CD14-positive monocyte (primary cell): ENCODE data around the gene SLC24A5. TPM values are rescaled to one million over a fixed set of nuclear protein-coding genes. Genes with fewer than 3 reads are reported as not detected.

ENCODE experiments used
- DNase-seq, 3 donors: peaks; one replicate each; pipeline ENCODE4 v3.0.0-alpha.2; 2011 to 2022
- H2AFZ ChIP-seq: 2 replicates; pipeline ENCODE4 v1.6.0; 2012; ENCODE audit warnings: mild to moderate bottlenecking, low read depth, low read length, inconsistent platforms; ENCODE audit not compliant: insufficient read depth, poor library complexity, severe bottlenecking
- H3K27ac ChIP-seq, 2 donors: 1 replicate in 1 of 2; 2 replicates in 1 of 2; pipeline ENCODE4 v1.5.1; 2012 to 2013; ENCODE audit warnings: low read length in 2 of 2, control low read depth in 1 of 2, inconsistent platforms in 1 of 2, low read depth in 1 of 2, mild to moderate bottlenecking in 1 of 2
- H3K27me3 ChIP-seq, 2 donors: one replicate each; pipeline versions ENCODE4 v1.6.0 to v1.6.1; 2011 to 2013; ENCODE audit warnings: low read length in 2 of 2; ENCODE audit not compliant: control insufficient read depth in 2 of 2, insufficient read depth in 2 of 2
- H3K36me3 ChIP-seq, 2 donors: replicated peaks in 1 of 2; 1 replicate in 1 of 2; 2 replicates in 1 of 2; pipeline versions ENCODE4 v1.5.1 to v1.6.1; 2012 to 2013; ENCODE audit warnings: low read length in 2 of 2, control low read depth in 1 of 2, inconsistent platforms in 1 of 2, mild to moderate bottlenecking in 1 of 2; ENCODE audit not compliant: insufficient read depth in 2 of 2, control insufficient read depth in 1 of 2
- H3K4me1 ChIP-seq, 2 donors: 1 replicate in 1 of 2; 2 replicates in 1 of 2; pipeline versions ENCODE4 v1.5.1 to v1.6.1; 2012 to 2013; ENCODE audit warnings: low read length in 2 of 2, control low read depth in 1 of 2, inconsistent platforms in 1 of 2, mild to moderate bottlenecking in 1 of 2, moderate library complexity in 1 of 2; ENCODE audit not compliant: insufficient read depth in 2 of 2, control insufficient read depth in 1 of 2
- H3K4me2 ChIP-seq: replicated peaks from 2 replicates; pipeline ENCODE3; 2012; ENCODE audit warnings: low read length, moderate library complexity, mild to moderate bottlenecking; ENCODE audit not compliant: poor library complexity, severe bottlenecking; ENCODE audit errors: extremely low read depth
- H3K4me3 ChIP-seq, 3 experiments: fragments of 200-600 bp in 1 of 3; sonication (generic) in 1 of 3; replicated peaks in 1 of 3; 1 replicate in 2 of 3; 2 replicates in 1 of 3; pipeline ENCODE4 v1.5.1; 2011 to 2013; ENCODE audit warnings: low read length in 3 of 3, mild to moderate bottlenecking in 3 of 3, control low read depth in 2 of 3, low read depth in 2 of 3, inconsistent platforms in 1 of 3, moderate library complexity in 1 of 3
- H3K79me2 ChIP-seq: 2 replicates; pipeline ENCODE4 v1.6.0; 2012; ENCODE audit warnings: mild to moderate bottlenecking, control low read depth, inconsistent platforms, low read length, moderate library complexity; ENCODE audit not compliant: insufficient read depth
- H3K9ac ChIP-seq: 2 replicates; pipeline ENCODE4 v1.6.0; 2017; ENCODE audit warnings: low read length, mild to moderate bottlenecking; ENCODE audit not compliant: insufficient read depth, poor library complexity, severe bottlenecking
- H3K9me3 ChIP-seq, 2 donors: replicated peaks in 1 of 2; 1 replicate in 1 of 2; 2 replicates in 1 of 2; pipeline versions ENCODE4 v1.5.1 to v1.6.1; 2012 to 2013; ENCODE audit warnings: low read length in 2 of 2, control low read depth in 1 of 2; ENCODE audit not compliant: control insufficient read depth in 1 of 2, insufficient read depth in 1 of 2
- H4K20me1 ChIP-seq: 2 replicates; pipeline ENCODE4 v1.6.0; 2012; ENCODE audit warnings: mild to moderate bottlenecking, low read length, control low read depth, moderate library complexity; ENCODE audit not compliant: insufficient read depth
- H3K27ac Mint-ChIP-seq, 7 donors: one replicate each; pipeline ENCODE4 v1.8.0; 2020; ENCODE audit warnings: mild to moderate bottlenecking in 7 of 7, mixed read lengths in 7 of 7, moderate library complexity in 6 of 7, inconsistent platforms in 2 of 7
- H3K27me3 Mint-ChIP-seq, 3 donors: one replicate each; pipeline ENCODE4 v1.8.0; 2021 to 2022; ENCODE audit warnings: low read depth in 3 of 3, mild to moderate bottlenecking in 3 of 3, mixed read lengths in 3 of 3, moderate library complexity in 3 of 3, inconsistent platforms in 1 of 3
- H3K36me3 Mint-ChIP-seq, 2 donors: one replicate each; pipeline ENCODE4 v1.8.0; 2020; ENCODE audit warnings: mixed read lengths in 2 of 2, inconsistent platforms in 1 of 2, mild to moderate bottlenecking in 1 of 2
- H3K4me1 Mint-ChIP-seq: one replicate; pipeline ENCODE4 v1.8.0; 2020; ENCODE audit warnings: mild to moderate bottlenecking, mixed read lengths
- H3K4me3 Mint-ChIP-seq, 2 donors: one replicate each; pipeline ENCODE4 v1.8.0; 2020; ENCODE audit warnings: mild to moderate bottlenecking in 2 of 2, mixed read lengths in 2 of 2, moderate library complexity in 1 of 2
- H3K9me3 Mint-ChIP-seq, 7 donors: one replicate each; pipeline ENCODE4 v1.8.0; 2020 to 2022; ENCODE audit warnings: mixed read lengths in 7 of 7, mild to moderate bottlenecking in 6 of 7, moderate library complexity in 6 of 7, inconsistent platforms in 2 of 7
- CTCF ChIP-seq: fragments of 200-600 bp; IDR thresholded peaks from one replicate; pipeline ENCODE4 v1.8.0; 2022; ENCODE audit warnings: antibody characterized with exemption, mild to moderate bottlenecking
- WGBS: methylation state at CpG from one replicate; pipeline ENCODE4 v1.1.5; 2013; ENCODE audit warnings: missing lambda C conversion rate; ENCODE audit not compliant: insufficient coverage; 5-methylcytosine and 5-hydroxymethylcytosine counted together
- intact Hi-C, 2 donors: fragments of 100-400 bp; cut with micrococcal nuclease; formaldehyde crosslinking; loops; one replicate each; pipeline versions ENCODE4 v1.15.0 to v1.15.1; 2023
- polyA plus RNA-seq, 3 donors: library from polyadenylated mRNA; depleted of rRNA in 1 of 3; unstranded in 2 of 3; stranded (reverse) in 1 of 3; fragments of 300-500 nt in 2 of 3; fragments of >200 nt in 1 of 3; fragmentation: Illumina TruSeq in 2 of 3; gene quantifications; 1 replicate in 2 of 3; 2 replicates in 1 of 3; pipeline ENCODE4 v1.2.3, GENCODE V29; 2012 to 2021

The SLC24A5 gene
- polyA plus RNA-seq, 3 donors, result not detected

- no peak overlapping the region for H3K4me3 Mint-ChIP-seq
- H3K9me3 Mint-ChIP-seq, result peaks cover 0 to 1% (median 0%) of the 10 kb centered on the region in 7 donors
- no peaks in the 10 kb centered on the region for H3K36me3 Mint-ChIP-seq
- no peaks in the 10 kb centered on the region for H3K4me1 ChIP-seq
- no peaks in the 10 kb centered on the region for H3K27me3 Mint-ChIP-seq
- no peak overlapping the region for H3K4me2 ChIP-seq
- no peaks in the 10 kb centered on the region for H3K79me2 ChIP-seq
- H3K4me3 ChIP-seq, result no peak overlapping the region
- H3K27me3 ChIP-seq, result no peaks in the 10 kb centered on the region
- no peaks in the 10 kb centered on the region for H3K4me1 Mint-ChIP-seq
- no peaks in the 10 kb centered on the region for H3K9me3 ChIP-seq
- no peak for DNase-seq
- intact Hi-C loops, result no loop called here
- no peak overlapping the region for H3K27ac ChIP-seq
- H4K20me1 ChIP-seq, result no peaks in the 10 kb centered on the region
- no peak overlapping the region for H3K9ac ChIP-seq
- no peaks in the 10 kb centered on the region for H3K36me3 ChIP-seq
- H2AFZ ChIP-seq, result no peak overlapping the region
- no peak for TF ChIP-seq CTCF
- WGBS, result no CpG with 5 or more reads among the region's 2 CpGs
- no peak overlapping the region for H3K27ac Mint-ChIP-seq
Measured at GRCh38 chr15:48153526-48153925, 32.7 kb downstream of the SLC24A5 start.

- H3K4me1 ChIP-seq, result no peaks in the 10 kb centered on the region
- H3K27me3 ChIP-seq, result no peaks in the 10 kb centered on the region
- no peaks in the 10 kb centered on the region for H3K79me2 ChIP-seq
- H3K27me3 Mint-ChIP-seq, result no peaks in the 10 kb centered on the region
- TF ChIP-seq CTCF, result no peak
- H3K9ac ChIP-seq, result no peak overlapping the region
- no peak overlapping the region for H3K4me3 Mint-ChIP-seq
- no CpG with 5 or more reads among the region's 3 CpGs for WGBS
- no peak overlapping the region for H3K27ac ChIP-seq
- no peak overlapping the region for H3K27ac Mint-ChIP-seq
- no peak for DNase-seq
- no peaks in the 10 kb centered on the region for H3K9me3 ChIP-seq
- H3K4me1 Mint-ChIP-seq, result no peaks in the 10 kb centered on the region
- no peaks in the 10 kb centered on the region for H3K36me3 Mint-ChIP-seq
- no peak overlapping the region for H2AFZ ChIP-seq
- no peaks in the 10 kb centered on the region for H3K36me3 ChIP-seq
- intact Hi-C loops, result no loop called here
- no peak overlapping the region for H3K4me2 ChIP-seq
- H3K9me3 Mint-ChIP-seq, result peaks cover 0 to 10% (median 5%) of the 10 kb centered on the region in 7 donors
- no peaks in the 10 kb centered on the region for H4K20me1 ChIP-seq
- no peak overlapping the region for H3K4me3 ChIP-seq
Measured at GRCh38 chr15:48168616-48169015, 47.8 kb downstream of the SLC24A5 start.
